Ovary (tissue), 3 donors: Measurements from ENCODE around the gene EID2.

Experiments used
- EP300 ChIP-seq: sonication (generic); formaldehyde crosslinking; IDR thresholded peaks from one replicate; pipeline ENCODE4 v1.6.1; 2017; ENCODE audit warnings: antibody characterized with exemption
- POLR2A ChIP-seq: fragments of 450-650 bp; IDR thresholded peaks from one replicate; pipeline ENCODE4 v1.6.1; 2017; ENCODE audit warnings: antibody characterized with exemption, mild to moderate bottlenecking, moderate library complexity
- TF ChIP-seq, protein P1 (sequence below), 3 donors: fragments of 450-650 bp in 2 of 3; fragments of 200-600 bp in 1 of 3; IDR thresholded peaks; one replicate each; pipeline versions ENCODE4 v1.5.1 to v1.8.0; 2016 to 2022; ENCODE audit warnings: antibody characterized with exemption in 3 of 3, mild to moderate bottlenecking in 1 of 3
- donor health status: DM: no; HTN: no; CAD: no.

DNA sequence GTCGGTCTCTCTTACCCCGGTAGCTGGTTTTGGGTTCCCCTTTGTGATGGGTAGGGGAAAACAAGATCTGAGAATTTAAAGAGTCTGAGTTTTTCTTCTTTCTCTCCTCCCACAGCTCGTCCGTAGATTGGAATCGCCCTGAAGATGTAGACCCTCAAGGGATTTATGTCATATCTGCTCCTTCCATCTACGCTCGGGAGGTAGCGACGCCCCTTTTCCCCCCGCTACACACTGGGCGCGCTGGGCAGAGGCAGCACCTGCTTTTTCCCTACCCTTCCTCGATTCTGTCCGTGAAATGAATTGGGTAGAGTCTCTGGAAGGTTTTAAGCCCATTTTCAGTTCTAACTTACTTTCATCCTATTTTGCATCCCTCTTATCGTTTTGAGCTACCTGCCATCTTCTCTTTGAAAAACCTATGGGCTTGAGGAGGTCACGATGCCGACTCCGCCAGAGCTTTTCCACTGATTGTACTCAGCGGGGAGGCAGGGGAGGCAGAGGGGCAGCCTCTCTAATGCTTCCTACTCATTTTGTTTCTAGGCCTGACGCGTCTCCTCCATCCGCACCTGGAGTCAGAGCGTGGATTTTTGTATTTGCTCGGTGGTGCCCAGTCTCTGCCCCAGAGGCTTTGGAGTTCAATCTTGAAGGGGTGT, 32.1 kb downstream of the EID2 start:
- TF ChIP-seq, protein P1, sequence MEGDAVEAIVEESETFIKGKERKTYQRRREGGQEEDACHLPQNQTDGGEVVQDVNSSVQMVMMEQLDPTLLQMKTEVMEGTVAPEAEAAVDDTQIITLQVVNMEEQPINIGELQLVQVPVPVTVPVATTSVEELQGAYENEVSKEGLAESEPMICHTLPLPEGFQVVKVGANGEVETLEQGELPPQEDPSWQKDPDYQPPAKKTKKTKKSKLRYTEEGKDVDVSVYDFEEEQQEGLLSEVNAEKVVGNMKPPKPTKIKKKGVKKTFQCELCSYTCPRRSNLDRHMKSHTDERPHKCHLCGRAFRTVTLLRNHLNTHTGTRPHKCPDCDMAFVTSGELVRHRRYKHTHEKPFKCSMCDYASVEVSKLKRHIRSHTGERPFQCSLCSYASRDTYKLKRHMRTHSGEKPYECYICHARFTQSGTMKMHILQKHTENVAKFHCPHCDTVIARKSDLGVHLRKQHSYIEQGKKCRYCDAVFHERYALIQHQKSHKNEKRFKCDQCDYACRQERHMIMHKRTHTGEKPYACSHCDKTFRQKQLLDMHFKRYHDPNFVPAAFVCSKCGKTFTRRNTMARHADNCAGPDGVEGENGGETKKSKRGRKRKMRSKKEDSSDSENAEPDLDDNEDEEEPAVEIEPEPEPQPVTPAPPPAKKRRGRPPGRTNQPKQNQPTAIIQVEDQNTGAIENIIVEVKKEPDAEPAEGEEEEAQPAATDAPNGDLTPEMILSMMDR (IDR thresholded peaks at IDR 0.05) = no peak
- no peak for TF ChIP-seq POLR2A
- TF ChIP-seq EP300 = no peak
